OCI-LY1 (cell line): ENCODE results near the gene TARM1.
"Not testable (repeated sequence)": the region's sequence is repeated elsewhere in the genome, so short reads cannot be mapped to it uniquely, and the experiment has no call there.

Experiments
- CTCF ChIP-seq: fragments of 200-600 bp; sonication (generic), shearing (Covaris generic); IDR thresholded peaks from 2 replicates; pipeline ENCODE4 v1.5.1; 2017; ENCODE audit warnings: mild to moderate bottlenecking, antibody characterized with exemption, low read length, moderate library complexity, mixed read lengths
- EZH2 ChIP-seq: fragments of 200-600 bp; sonication (generic), shearing (Covaris generic); IDR thresholded peaks from 2 replicates; pipeline ENCODE4 v1.8.0; 2017; ENCODE audit warnings: borderline replicate concordance, mixed run types, mild to moderate bottlenecking, antibody characterized with exemption, low read length, moderate library complexity, mixed read lengths

- not testable (repeated sequence) for TF ChIP-seq CTCF, EZH2
Measured at GRCh38 chr19:54095859-54096616, 14.9 kb upstream of the TARM1 start.
